Liver (tissue), 9 donors: Measurements from ENCODE around the gene LDLRAD4. TPM values are rescaled to one million over a fixed set of nuclear protein-coding genes. Genes with fewer than 3 reads are reported as not detected.

Experiments
- DNase-seq: peaks from one replicate; pipeline ENCODE4 v3.0.0-alpha.2; 2017; ENCODE audit warnings: low spot score
- H3K27ac ChIP-seq, 2 donors: one replicate each; pipeline ENCODE4 v1.7.0; 2013; ENCODE audit warnings: inconsistent platforms in 2 of 2, low read length in 2 of 2, control low read depth in 1 of 2, low read depth in 1 of 2, mild to moderate bottlenecking in 1 of 2
- H3K27me3 ChIP-seq, 4 donors: one replicate each; pipeline versions ENCODE4 v1.6.1 to v1.7.0; 2013; ENCODE audit warnings: low read length in 3 of 4, inconsistent platforms in 1 of 4, mild to moderate bottlenecking in 1 of 4, moderate library complexity in 1 of 4; ENCODE audit not compliant: control insufficient read depth in 4 of 4, insufficient read depth in 4 of 4
- H3K36me3 ChIP-seq, 4 donors: one replicate each; pipeline versions ENCODE4 v1.6.1 to v1.7.0; 2013; ENCODE audit warnings: low read length in 3 of 4, mild to moderate bottlenecking in 3 of 4, low read depth in 1 of 4, moderate library complexity in 1 of 4; ENCODE audit not compliant: control insufficient read depth in 4 of 4, insufficient read depth in 3 of 4
- H3K4me1 ChIP-seq, 4 donors: one replicate each; pipeline versions ENCODE4 v1.6.1 to v1.7.0; 2013; ENCODE audit warnings: low read length in 3 of 4, mild to moderate bottlenecking in 3 of 4, moderate library complexity in 1 of 4; ENCODE audit not compliant: control insufficient read depth in 4 of 4, insufficient read depth in 4 of 4
- H3K4me3 ChIP-seq, 3 donors: one replicate each; pipeline versions ENCODE4 v1.6.1 to v1.7.0; 2013; ENCODE audit warnings: low read length in 3 of 3, control low read depth in 1 of 3, low read depth in 1 of 3, mild to moderate bottlenecking in 1 of 3
- H3K9ac ChIP-seq, 2 donors: one replicate each; pipeline ENCODE4 v1.7.0; 2013; ENCODE audit warnings: low read length in 2 of 2, mild to moderate bottlenecking in 2 of 2, moderate library complexity in 2 of 2, control low read depth in 1 of 2, low read depth in 1 of 2
- H3K9me3 ChIP-seq, 4 donors: one replicate each; pipeline versions ENCODE4 v1.6.1 to v1.7.0; 2013; ENCODE audit warnings: low read length in 3 of 4; ENCODE audit not compliant: control insufficient read depth in 4 of 4
- EGR1 ChIP-seq, 2 donors: IDR thresholded peaks; 2 replicates each; pipeline ENCODE4 v1.6.1; 2016 to 2018; ENCODE audit warnings: antibody characterized with exemption in 2 of 2, low read depth in 2 of 2
- FOXA1 ChIP-seq: IDR thresholded peaks from 2 replicates; pipeline ENCODE4 v1.6.1; 2016; ENCODE audit warnings: antibody characterized with exemption
- FOXA2 ChIP-seq: IDR thresholded peaks from 2 replicates; pipeline ENCODE4 v1.6.1; 2016; ENCODE audit warnings: antibody characterized with exemption
- GABPA ChIP-seq, 2 donors: IDR thresholded peaks in 1 of 2; conservative IDR thresholded peaks in 1 of 2; 2 replicates each; pipeline ENCODE4 v1.6.1; 2016; ENCODE audit warnings: antibody characterized with exemption in 2 of 2, mild to moderate bottlenecking in 1 of 2, moderate library complexity in 1 of 2
- HNF4A ChIP-seq, 2 donors: conservative IDR thresholded peaks; 2 replicates each; pipeline ENCODE4 v1.6.1; 2016; ENCODE audit warnings: antibody characterized with exemption in 2 of 2, mild to moderate bottlenecking in 2 of 2
- JUND ChIP-seq, 2 donors: IDR thresholded peaks; 2 replicates each; pipeline ENCODE4 v1.6.1; 2016; ENCODE audit warnings: antibody characterized with exemption in 2 of 2
- NR2F2 ChIP-seq: IDR thresholded peaks from 2 replicates; pipeline ENCODE4 v1.6.1; 2016; ENCODE audit warnings: antibody characterized with exemption
- RAD21 ChIP-seq, 2 donors: IDR thresholded peaks; 2 replicates each; pipeline ENCODE4 v1.6.1; 2016; ENCODE audit warnings: antibody characterized with exemption in 2 of 2, mild to moderate bottlenecking in 2 of 2
- SP1 ChIP-seq: IDR thresholded peaks from 2 replicates; pipeline ENCODE4 v1.6.1; 2018; ENCODE audit warnings: antibody characterized with exemption, mild to moderate bottlenecking
- TAF1 ChIP-seq: conservative IDR thresholded peaks from 2 replicates; pipeline ENCODE4 v1.6.1; 2016; ENCODE audit warnings: antibody characterized with exemption, mild to moderate bottlenecking
- YY1 ChIP-seq: IDR thresholded peaks from 2 replicates; pipeline ENCODE4 v1.6.1; 2016; ENCODE audit warnings: antibody characterized with exemption, mild to moderate bottlenecking
- WGBS: extraction: QIAGEN DNeasy Blood & Tissue Kit; methylation state at CpG from one replicate; pipeline ENCODE4 v1.1.7; 2013; 5-methylcytosine and 5-hydroxymethylcytosine counted together
- polyA plus RNA-seq, 2 donors: library from polyadenylated mRNA; stranded (reverse) in 1 of 2; unstranded in 1 of 2; fragments of 200-250 nt in 1 of 2; fragments of >200 nt in 1 of 2; fragmentation: Nextera tagmentation in 1 of 2; extraction: Ambion mirVana in 1 of 2; gene quantifications; one replicate each; pipeline versions ENCODE4 v1.2.1 to v1.2.3, GENCODE V29; 2013 to 2015
- total RNA-seq, 2 donors: library from RNA; depleted of rRNA; stranded (reverse); fragments of >200 nt; gene quantifications; one replicate each; pipeline ENCODE4 v1.2.3, GENCODE V29; 2014
- TF ChIP-seq, protein P1 (sequence below): IDR thresholded peaks from 2 replicates; pipeline ENCODE4 v1.6.1; 2016; ENCODE audit warnings: antibody characterized with exemption, mild to moderate bottlenecking
- TF ChIP-seq, protein P2 (sequence below): fragments of 150-350 bp; IDR thresholded peaks from 2 replicates; pipeline ENCODE4 v1.5.1; 2017; ENCODE audit warnings: improper control_type of control experiment, low read depth, low read length; ENCODE audit not compliant: missing input control
- TF ChIP-seq, protein P3 (sequence below): IDR thresholded peaks from 2 replicates; pipeline ENCODE4 v1.6.1; 2016; ENCODE audit warnings: antibody characterized with exemption
- TF ChIP-seq, protein P4 (sequence below): IDR thresholded peaks from 2 replicates; pipeline ENCODE4 v1.6.1; 2016; ENCODE audit warnings: antibody characterized with exemption
- TF ChIP-seq, protein P5 (sequence below): IDR thresholded peaks from 2 replicates; pipeline ENCODE4 v1.6.1; 2016; ENCODE audit warnings: antibody characterized with exemption
- donor health status: healthy.
- donor health status: healthy.
- donor health status: healthy.
- donor health status: healthy.
- donor health status: healthy.

Gene LDLRAD4
- total and polyA plus RNA-seq, 4 donors, result 4.8 to 41.7 (median 12.7) TPM

DNA sequence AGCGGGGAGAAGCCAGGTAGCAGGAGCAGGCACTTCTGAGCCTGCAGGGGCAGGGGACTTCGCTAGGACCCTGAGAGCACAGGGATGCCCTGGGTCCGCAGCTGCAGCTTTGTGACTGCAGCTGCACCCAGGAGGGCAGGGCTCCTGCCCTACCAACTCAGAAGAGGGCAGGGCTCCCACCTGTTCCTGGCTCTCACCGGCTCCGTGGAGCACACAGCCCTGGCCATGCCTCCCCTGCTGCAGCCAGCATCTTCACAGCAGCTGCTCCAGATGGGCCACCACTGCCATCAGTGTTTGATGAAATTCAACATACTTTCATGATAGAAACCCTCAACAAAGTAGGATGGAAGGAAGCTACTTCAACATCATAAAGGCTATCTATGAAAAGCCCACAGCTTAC lies 415.1 kb downstream of the LDLRAD4 start:
- H3K27me3 ChIP-seq, result no peaks in the 10 kb centered on the region
- no peak overlapping the region for H3K4me3 ChIP-seq
- no peaks in the 10 kb centered on the region for H3K4me1 ChIP-seq
- H3K9ac ChIP-seq, result no peak overlapping the region
- 99% methylated on average over 5 of the region's 5 CpGs for WGBS
- TF ChIP-seq FOXA1, result no peak
- no peak for TF ChIP-seq JUND (IDR thresholded peaks at IDR 0.05)
- TF ChIP-seq YY1, result no peak
- TF ChIP-seq TAF1, result no peak
- no peak for TF ChIP-seq SP1
- TF ChIP-seq, protein P1, sequence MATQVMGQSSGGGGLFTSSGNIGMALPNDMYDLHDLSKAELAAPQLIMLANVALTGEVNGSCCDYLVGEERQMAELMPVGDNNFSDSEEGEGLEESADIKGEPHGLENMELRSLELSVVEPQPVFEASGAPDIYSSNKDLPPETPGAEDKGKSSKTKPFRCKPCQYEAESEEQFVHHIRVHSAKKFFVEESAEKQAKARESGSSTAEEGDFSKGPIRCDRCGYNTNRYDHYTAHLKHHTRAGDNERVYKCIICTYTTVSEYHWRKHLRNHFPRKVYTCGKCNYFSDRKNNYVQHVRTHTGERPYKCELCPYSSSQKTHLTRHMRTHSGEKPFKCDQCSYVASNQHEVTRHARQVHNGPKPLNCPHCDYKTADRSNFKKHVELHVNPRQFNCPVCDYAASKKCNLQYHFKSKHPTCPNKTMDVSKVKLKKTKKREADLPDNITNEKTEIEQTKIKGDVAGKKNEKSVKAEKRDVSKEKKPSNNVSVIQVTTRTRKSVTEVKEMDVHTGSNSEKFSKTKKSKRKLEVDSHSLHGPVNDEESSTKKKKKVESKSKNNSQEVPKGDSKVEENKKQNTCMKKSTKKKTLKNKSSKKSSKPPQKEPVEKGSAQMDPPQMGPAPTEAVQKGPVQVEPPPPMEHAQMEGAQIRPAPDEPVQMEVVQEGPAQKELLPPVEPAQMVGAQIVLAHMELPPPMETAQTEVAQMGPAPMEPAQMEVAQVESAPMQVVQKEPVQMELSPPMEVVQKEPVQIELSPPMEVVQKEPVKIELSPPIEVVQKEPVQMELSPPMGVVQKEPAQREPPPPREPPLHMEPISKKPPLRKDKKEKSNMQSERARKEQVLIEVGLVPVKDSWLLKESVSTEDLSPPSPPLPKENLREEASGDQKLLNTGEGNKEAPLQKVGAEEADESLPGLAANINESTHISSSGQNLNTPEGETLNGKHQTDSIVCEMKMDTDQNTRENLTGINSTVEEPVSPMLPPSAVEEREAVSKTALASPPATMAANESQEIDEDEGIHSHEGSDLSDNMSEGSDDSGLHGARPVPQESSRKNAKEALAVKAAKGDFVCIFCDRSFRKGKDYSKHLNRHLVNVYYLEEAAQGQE, result no peak
- TF ChIP-seq, protein P2, sequence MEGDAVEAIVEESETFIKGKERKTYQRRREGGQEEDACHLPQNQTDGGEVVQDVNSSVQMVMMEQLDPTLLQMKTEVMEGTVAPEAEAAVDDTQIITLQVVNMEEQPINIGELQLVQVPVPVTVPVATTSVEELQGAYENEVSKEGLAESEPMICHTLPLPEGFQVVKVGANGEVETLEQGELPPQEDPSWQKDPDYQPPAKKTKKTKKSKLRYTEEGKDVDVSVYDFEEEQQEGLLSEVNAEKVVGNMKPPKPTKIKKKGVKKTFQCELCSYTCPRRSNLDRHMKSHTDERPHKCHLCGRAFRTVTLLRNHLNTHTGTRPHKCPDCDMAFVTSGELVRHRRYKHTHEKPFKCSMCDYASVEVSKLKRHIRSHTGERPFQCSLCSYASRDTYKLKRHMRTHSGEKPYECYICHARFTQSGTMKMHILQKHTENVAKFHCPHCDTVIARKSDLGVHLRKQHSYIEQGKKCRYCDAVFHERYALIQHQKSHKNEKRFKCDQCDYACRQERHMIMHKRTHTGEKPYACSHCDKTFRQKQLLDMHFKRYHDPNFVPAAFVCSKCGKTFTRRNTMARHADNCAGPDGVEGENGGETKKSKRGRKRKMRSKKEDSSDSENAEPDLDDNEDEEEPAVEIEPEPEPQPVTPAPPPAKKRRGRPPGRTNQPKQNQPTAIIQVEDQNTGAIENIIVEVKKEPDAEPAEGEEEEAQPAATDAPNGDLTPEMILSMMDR, result no peak
- TF ChIP-seq, protein P3, sequence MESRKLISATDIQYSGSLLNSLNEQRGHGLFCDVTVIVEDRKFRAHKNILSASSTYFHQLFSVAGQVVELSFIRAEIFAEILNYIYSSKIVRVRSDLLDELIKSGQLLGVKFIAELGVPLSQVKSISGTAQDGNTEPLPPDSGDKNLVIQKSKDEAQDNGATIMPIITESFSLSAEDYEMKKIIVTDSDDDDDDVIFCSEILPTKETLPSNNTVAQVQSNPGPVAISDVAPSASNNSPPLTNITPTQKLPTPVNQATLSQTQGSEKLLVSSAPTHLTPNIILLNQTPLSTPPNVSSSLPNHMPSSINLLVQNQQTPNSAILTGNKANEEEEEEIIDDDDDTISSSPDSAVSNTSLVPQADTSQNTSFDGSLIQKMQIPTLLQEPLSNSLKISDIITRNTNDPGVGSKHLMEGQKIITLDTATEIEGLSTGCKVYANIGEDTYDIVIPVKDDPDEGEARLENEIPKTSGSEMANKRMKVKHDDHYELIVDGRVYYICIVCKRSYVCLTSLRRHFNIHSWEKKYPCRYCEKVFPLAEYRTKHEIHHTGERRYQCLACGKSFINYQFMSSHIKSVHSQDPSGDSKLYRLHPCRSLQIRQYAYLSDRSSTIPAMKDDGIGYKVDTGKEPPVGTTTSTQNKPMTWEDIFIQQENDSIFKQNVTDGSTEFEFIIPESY, result no peak
- TF ChIP-seq, protein P4, sequence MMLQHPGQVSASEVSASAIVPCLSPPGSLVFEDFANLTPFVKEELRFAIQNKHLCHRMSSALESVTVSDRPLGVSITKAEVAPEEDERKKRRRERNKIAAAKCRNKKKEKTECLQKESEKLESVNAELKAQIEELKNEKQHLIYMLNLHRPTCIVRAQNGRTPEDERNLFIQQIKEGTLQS, result no peak
- TF ChIP-seq, protein P5, sequence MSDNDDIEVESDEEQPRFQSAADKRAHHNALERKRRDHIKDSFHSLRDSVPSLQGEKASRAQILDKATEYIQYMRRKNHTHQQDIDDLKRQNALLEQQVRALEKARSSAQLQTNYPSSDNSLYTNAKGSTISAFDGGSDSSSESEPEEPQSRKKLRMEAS, result no peak
- TF ChIP-seq GABPA (IDR thresholded peaks at IDR 0.05 in 1 of 2, conservative IDR thresholded peaks at IDR 0.05 in 1 of 2), result no peak
- peaks cover 0 to 15% (median 2%) of the 10 kb centered on the region in 4 donors for H3K36me3 ChIP-seq
- DNase-seq, result no peak
- no peak overlapping the region for H3K27ac ChIP-seq
- H3K9me3 ChIP-seq, result peaks cover 2 to 9% (median 6%) of the 10 kb centered on the region in 4 donors

DNA sequence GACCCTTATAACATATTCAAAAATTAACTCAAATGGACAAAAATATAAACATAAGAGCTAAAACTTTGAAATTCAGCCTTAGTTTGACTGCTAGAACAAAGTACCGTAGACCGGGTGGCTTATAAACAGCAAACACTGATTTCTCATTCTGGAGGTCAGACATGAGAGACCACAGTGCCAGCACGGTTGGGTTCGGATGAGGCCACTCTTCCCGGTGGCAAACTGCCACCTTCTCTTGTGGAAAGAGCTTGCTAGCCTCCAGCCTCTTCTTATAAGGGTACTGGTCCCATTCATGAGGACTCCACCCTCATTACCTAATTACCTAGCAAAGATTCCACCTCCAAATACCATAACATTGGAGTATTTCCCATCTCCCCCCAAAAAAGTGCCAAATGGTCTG lies 416.5 kb downstream of the LDLRAD4 start:
- 51% methylated on average over 5 of the region's 5 CpGs for WGBS
- Histone ChIP-seq H3K9ac (no peak overlapping the region), H3K4me1 (no peaks in the 10 kb centered on the region), H3K36me3 (peaks cover 0 to 15% (median 3%) of the 10 kb centered on the region in 4 donors), H3K27ac (no peak overlapping the region), H3K27me3 (no peaks in the 10 kb centered on the region), H3K4me3 (no peak overlapping the region), H3K9me3 (peaks cover 2 to 9% (median 6%) of the 10 kb centered on the region in 4 donors)
- no peak for DNase-seq
- TF ChIP-seq RAD21 (IDR thresholded peaks at IDR 0.05), result no peak
- no peak for TF ChIP-seq TAF1
- no peak for TF ChIP-seq GABPA (IDR thresholded peaks at IDR 0.05 in 1 of 2, conservative IDR thresholded peaks at IDR 0.05 in 1 of 2)
- TF ChIP-seq, protein P4, result no peak
- TF ChIP-seq, protein P2, result no peak
- no peak for TF ChIP-seq FOXA2
- no peak for TF ChIP-seq JUND (IDR thresholded peaks at IDR 0.05)
- no peak for TF ChIP-seq SP1
- TF ChIP-seq NR2F2, result no peak
- no peak for TF ChIP-seq YY1
- no peak for TF ChIP-seq HNF4A (conservative IDR thresholded peaks at IDR 0.05)
- TF ChIP-seq, protein P5, result no peak
- TF ChIP-seq EGR1 (IDR thresholded peaks at IDR 0.05; ENCODE audit: low read depth in 2 of 2), result no peak
